Measurements from ENCODE around the gene TRAF1.

DNA sequence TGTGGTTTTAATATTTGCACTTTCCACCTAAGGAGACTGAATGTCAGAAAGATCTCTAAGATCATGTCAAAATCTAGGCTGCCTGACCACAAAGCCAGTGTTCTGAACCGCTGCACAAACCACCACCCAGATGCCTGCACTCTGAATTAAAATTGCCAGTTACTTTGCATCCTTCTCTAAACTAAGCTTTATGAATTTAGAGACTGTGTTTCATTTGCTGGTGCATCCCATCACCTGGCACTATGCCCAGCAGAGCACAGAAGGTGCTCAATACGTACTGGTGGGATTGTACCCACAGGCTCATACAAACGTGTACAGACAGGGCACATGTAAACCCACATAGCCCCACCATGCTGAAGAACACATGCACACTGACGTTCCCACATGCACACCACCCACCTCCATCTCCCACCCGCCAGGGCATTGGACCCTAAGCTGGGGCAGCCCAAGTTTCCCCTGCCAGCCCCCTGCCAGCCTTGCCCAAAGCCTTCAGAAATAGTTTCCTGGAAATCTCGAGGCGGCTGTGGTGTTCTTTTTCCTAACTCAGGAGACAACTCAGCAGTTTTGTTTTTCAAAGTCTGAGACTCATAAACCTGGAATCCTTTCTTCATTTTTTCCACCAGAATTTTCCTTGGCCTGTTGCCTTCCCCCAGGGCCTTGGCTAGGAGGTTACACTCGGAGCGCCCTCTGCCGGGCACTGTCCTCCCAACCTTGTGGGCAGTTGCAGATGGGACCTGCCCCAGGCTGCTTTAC lies 9.6 kb upstream of the TRAF1 start:
- TF ChIP-seq EP300 (IDR thresholded peaks at IDR 0.05; ENCODE audit: low read depth) (no peak), POLR2AphosphoS5 (IDR thresholded peaks at IDR 0.05) (peak; percentile 64 to 70 (median 68))
- TF ChIP-seq, protein P1, sequence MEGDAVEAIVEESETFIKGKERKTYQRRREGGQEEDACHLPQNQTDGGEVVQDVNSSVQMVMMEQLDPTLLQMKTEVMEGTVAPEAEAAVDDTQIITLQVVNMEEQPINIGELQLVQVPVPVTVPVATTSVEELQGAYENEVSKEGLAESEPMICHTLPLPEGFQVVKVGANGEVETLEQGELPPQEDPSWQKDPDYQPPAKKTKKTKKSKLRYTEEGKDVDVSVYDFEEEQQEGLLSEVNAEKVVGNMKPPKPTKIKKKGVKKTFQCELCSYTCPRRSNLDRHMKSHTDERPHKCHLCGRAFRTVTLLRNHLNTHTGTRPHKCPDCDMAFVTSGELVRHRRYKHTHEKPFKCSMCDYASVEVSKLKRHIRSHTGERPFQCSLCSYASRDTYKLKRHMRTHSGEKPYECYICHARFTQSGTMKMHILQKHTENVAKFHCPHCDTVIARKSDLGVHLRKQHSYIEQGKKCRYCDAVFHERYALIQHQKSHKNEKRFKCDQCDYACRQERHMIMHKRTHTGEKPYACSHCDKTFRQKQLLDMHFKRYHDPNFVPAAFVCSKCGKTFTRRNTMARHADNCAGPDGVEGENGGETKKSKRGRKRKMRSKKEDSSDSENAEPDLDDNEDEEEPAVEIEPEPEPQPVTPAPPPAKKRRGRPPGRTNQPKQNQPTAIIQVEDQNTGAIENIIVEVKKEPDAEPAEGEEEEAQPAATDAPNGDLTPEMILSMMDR (IDR thresholded peaks at IDR 0.05), result peak; percentile 87 to 92 (median 89)
